Esophagus squamous epithelium (tissue), 4 donors: ENCODE results near the gene SEPHS1.

ENCODE experiments used
- CTCF ChIP-seq, 6 experiments: fragments of 450-650 bp in 4 of 6; fragments of 200-600 bp in 2 of 6; sonication (generic) in 2 of 6; IDR thresholded peaks; one replicate each; pipeline ENCODE4 v1.5.1; 2016 to 2019; ENCODE audit warnings: antibody characterized with exemption in 6 of 6, mild to moderate bottlenecking in 4 of 6, moderate library complexity in 4 of 6
- POLR2A ChIP-seq, 4 donors: fragments of 450-650 bp; IDR thresholded peaks; one replicate each; pipeline ENCODE4 v1.6.1; 2017; ENCODE audit warnings: antibody characterized with exemption in 4 of 4, mild to moderate bottlenecking in 4 of 4, moderate library complexity in 3 of 4

- TF ChIP-seq CTCF (IDR thresholded peaks at IDR 0.05) (no peak), POLR2A (IDR thresholded peaks at IDR 0.05) (no peak)
Observed at GRCh38 chr10:13388478-13389230, 40.6 kb upstream of the SEPHS1 start.
